GM12875 (cell line): ENCODE data around the gene ADAMTS9.

ENCODE experiments used
- H3K4me3 ChIP-seq: one replicate; pipeline ENCODE4 v1.5.1; 2011; ENCODE audit warnings: low read depth, low read length, control low read depth
- TF ChIP-seq, protein P1 (sequence below): IDR thresholded peaks from 2 replicates; pipeline ENCODE4 v1.5.1; 2011; ENCODE audit warnings: low read depth, mild to moderate bottlenecking, control low read depth, inconsistent platforms, low read length, moderate library complexity, borderline replicate concordance; ENCODE audit not compliant: insufficient read depth

The ADAMTS9 gene, protein sequence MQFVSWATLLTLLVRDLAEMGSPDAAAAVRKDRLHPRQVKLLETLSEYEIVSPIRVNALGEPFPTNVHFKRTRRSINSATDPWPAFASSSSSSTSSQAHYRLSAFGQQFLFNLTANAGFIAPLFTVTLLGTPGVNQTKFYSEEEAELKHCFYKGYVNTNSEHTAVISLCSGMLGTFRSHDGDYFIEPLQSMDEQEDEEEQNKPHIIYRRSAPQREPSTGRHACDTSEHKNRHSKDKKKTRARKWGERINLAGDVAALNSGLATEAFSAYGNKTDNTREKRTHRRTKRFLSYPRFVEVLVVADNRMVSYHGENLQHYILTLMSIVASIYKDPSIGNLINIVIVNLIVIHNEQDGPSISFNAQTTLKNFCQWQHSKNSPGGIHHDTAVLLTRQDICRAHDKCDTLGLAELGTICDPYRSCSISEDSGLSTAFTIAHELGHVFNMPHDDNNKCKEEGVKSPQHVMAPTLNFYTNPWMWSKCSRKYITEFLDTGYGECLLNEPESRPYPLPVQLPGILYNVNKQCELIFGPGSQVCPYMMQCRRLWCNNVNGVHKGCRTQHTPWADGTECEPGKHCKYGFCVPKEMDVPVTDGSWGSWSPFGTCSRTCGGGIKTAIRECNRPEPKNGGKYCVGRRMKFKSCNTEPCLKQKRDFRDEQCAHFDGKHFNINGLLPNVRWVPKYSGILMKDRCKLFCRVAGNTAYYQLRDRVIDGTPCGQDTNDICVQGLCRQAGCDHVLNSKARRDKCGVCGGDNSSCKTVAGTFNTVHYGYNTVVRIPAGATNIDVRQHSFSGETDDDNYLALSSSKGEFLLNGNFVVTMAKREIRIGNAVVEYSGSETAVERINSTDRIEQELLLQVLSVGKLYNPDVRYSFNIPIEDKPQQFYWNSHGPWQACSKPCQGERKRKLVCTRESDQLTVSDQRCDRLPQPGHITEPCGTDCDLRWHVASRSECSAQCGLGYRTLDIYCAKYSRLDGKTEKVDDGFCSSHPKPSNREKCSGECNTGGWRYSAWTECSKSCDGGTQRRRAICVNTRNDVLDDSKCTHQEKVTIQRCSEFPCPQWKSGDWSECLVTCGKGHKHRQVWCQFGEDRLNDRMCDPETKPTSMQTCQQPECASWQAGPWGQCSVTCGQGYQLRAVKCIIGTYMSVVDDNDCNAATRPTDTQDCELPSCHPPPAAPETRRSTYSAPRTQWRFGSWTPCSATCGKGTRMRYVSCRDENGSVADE (N-terminal part only)

DNA sequence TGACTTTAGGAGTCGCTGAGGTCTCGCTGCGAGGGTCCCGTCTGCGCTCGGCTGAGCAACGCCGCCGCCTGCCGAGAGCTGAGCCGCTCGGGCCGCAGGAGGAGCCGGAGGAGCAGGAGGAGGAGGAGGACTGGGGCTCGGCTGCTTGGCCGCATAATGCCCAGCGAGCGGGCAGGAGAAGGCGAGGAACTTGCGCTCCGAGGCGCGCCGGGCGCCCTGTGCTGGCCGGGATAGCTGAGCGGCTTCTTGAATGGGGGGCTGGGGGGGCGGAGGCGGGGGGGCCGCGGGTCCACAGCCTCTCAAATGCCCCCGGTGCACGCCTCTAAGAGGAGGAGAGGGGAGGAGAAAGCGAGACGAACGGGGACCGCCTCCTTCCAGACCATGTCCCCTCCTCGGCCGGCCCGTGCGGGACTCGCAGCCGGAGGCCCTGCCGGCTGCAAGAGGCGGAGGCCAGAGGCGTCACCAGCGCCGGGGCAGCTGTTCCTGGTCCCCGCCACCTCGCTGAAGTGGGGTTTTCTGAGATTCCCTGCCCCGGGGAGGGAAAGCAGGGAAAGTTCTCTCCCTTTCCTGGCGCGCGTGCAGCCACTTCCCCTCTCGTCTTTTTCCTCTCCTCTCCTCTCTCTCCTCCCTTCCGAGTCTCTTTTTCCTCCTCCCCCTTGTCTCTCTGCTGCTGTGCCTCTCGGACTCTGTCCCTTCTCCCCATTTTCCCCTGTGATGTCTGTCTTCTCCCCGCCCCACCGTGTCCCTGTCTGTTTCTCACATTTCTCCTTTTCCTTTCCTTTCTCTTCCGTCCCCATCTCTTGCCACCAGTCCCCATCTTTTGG is at the start of gene ADAMTS9:
Gene ADAMTS9, minus strand, starts transcription at position 220 of the 824 bp plus-strand sequence. CDS start 343 bp downstream, outside the sequence.
- no peak within 1 kb of the TSS for H3K4me3 ChIP-seq
- TF ChIP-seq, protein P1, sequence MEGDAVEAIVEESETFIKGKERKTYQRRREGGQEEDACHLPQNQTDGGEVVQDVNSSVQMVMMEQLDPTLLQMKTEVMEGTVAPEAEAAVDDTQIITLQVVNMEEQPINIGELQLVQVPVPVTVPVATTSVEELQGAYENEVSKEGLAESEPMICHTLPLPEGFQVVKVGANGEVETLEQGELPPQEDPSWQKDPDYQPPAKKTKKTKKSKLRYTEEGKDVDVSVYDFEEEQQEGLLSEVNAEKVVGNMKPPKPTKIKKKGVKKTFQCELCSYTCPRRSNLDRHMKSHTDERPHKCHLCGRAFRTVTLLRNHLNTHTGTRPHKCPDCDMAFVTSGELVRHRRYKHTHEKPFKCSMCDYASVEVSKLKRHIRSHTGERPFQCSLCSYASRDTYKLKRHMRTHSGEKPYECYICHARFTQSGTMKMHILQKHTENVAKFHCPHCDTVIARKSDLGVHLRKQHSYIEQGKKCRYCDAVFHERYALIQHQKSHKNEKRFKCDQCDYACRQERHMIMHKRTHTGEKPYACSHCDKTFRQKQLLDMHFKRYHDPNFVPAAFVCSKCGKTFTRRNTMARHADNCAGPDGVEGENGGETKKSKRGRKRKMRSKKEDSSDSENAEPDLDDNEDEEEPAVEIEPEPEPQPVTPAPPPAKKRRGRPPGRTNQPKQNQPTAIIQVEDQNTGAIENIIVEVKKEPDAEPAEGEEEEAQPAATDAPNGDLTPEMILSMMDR = no peak

DNA sequence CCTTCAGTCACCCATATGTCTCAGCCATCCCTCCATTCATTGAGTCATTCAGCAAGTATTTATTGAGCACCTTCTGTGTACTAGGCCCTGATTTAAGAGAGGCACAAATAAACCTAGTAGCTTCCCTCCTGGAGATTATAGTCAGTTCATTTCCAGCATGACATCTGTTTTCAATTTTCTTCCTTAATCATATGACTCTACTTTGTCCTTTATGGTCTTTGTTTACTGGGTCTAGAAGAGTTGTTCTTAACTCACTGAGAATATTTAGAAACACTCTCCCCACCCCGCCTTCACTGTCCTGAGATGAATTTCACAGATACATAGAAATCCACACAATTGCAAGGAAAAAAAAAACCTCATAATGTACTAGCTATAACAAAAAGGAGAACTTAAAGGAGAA is 44.8 kb upstream of the ADAMTS9 start:
- TF ChIP-seq, protein P1 = no peak
- no peak overlapping the region for H3K4me3 ChIP-seq

DNA sequence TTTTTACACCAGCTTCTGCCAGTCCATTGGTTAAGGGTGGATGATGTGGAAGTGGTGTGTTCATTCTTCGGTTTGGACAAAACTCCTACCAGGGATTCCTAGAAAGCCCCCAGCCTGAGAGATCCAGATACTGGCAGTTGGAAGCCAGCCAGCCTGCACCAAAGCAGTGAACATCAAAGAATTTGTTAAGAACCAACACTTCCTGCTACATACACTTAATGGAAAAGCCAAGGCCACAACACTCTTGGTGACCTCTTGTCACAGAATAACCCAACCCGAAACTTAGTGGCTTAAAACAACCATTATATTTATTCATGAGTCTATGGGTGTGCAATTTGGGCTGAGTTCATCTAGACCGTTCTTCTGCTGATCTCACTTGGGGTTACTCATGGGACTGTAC is 42.9 kb upstream of the ADAMTS9 start:
- no peak overlapping the region for H3K4me3 ChIP-seq
- TF ChIP-seq, protein P1 = no peak

DNA sequence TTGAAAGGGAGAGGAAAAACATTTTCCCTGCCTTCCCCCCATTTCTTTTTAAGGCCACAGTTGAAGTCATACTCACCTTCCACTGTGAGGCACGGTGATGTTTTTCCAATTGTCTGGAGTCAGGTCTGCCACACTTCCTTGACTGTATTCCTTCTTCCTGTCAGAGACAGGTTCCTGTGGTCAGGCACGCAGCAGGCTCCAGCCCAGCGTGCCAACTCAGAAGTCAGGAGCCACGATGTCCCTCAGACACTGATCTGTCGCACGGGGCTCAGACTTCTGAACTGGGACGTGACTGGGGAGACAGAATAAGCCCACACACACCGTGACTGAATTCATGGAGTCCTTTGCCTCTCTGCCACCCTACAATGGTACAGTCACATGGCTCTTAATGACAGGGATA is 41.2 kb upstream of the ADAMTS9 start:
- TF ChIP-seq, protein P1 = no peak
- H3K4me3 ChIP-seq = no peak overlapping the region

DNA sequence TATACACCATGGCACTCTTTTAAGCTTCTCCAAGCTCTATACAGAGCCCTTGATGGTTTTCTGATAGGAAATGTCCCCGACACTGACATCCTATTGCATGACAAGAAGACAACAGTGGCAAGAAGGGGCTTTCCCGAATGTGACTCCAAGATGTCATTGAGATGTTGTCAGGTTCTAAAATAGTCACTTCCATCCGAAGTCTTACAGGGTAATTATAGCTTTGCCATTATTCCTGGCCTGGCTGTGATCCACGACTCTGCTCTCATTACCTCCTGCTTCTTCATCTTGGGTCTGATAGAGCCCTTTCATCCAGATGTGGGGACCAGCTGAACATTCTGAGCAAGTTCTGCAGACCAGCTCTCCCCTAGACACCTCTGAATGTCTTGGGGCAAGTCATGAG is 40.6 kb upstream of the ADAMTS9 start:
- TF ChIP-seq, protein P1 = no peak
- no peak overlapping the region for H3K4me3 ChIP-seq

DNA sequence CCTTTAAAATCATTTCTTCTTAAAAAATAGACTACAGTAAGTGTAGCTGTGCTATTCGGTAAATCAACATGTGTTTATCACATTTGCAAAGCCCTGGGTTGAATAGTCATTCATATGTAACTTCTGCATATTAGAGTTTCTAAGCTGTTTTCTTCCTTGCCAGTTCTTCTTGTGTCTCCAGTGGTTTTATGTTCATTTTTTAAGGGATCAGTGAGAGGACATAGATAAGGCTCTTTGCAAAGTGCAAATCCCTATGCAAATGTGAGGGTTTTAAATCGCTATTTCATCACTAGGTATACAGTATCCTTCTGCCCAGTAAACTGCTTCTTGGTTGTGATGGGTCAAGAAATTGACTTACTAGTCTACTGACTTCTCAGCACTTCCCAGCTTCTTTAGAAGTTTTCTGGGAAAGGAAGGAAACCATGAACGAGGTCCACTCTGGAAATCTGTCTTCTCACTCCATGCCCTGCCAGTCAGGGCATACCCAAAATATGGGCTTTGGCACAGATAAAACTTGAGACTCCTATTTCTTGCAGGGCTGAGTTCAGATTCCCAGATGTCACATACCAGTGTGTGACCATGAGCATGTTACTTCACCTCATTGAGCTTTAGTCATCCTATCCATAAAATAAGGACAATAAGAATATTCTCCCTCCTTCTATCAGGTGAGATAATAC is 38.8 kb upstream of the ADAMTS9 start:
- H3K4me3 ChIP-seq = no peak overlapping the region
- TF ChIP-seq, protein P1 = no peak
